Right renal pelvis (tissue), 4 donors: ENCODE measurements around the gene CDH2. TPM values are rescaled to one million over a fixed set of nuclear protein-coding genes. Genes with fewer than 3 reads are reported as not detected.

Experiments used
- DNase-seq, 4 donors: peaks; one replicate each; pipeline ENCODE4 v3.0.0-alpha.2; 2013; ENCODE audit warnings: low read depth in 4 of 4, low spot score in 3 of 4, missing footprints in 1 of 4
- polyA plus RNA-seq, 4 donors: library from polyadenylated mRNA; unstranded; fragments of 120-200 nt; gene quantifications; one replicate each; pipeline ENCODE4 v1.2.1, GENCODE V29; 2013; ENCODE audit not compliant: insufficient read length in 4 of 4

Gene CDH2
- polyA plus RNA-seq, 4 donors = 70.3 to 87.6 (median 81.2) TPM

- DNase-seq = no peak
Observed at GRCh38 chr18:28095631-28096030, 81.3 kb downstream of the CDH2 start.

GRCh38 chr18:28095041-28095440, 81.9 kb downstream of the CDH2 start:
- DNase-seq = no peak

GRCh38 chr18:28091197-28091596, 85.7 kb downstream of the CDH2 start:
- DNase-seq = no peak

- DNase-seq = no peak
Observed at GRCh38 chr18:28088477-28088876, 88.5 kb downstream of the CDH2 start.

GRCh38 chr18:28086670-28087552, 90.0 kb downstream of the CDH2 start:
- DNase-seq = no peak

- no peak for DNase-seq
Observed at GRCh38 chr18:28081516-28081915, 95.4 kb downstream of the CDH2 start.

- DNase-seq = no peak
Observed at GRCh38 chr18:28080876-28081300, 96.0 kb downstream of the CDH2 start.

GRCh38 chr18:28079883-28080282, 97.0 kb downstream of the CDH2 start:
- DNase-seq = no peak

GRCh38 chr18:28078849-28079248, 98.1 kb downstream of the CDH2 start:
- DNase-seq = no peak

- DNase-seq = no peak
Observed at GRCh38 chr18:28078298-28078697, 98.6 kb downstream of the CDH2 start.

- no peak for DNase-seq
Observed at GRCh38 chr18:28075501-28075900, 101.4 kb downstream of the CDH2 start.

- DNase-seq = no peak
Observed at GRCh38 chr18:28074076-28074475, 102.9 kb downstream of the CDH2 start.

- DNase-seq = no peak
Observed at GRCh38 chr18:28073658-28074057, 103.3 kb downstream of the CDH2 start.

- no peak for DNase-seq
Observed at GRCh38 chr18:28071199-28071598, 105.7 kb downstream of the CDH2 start.

GRCh38 chr18:28068207-28068606, 108.7 kb downstream of the CDH2 start:
- DNase-seq = no peak

GRCh38 chr18:28067346-28067745, 109.6 kb downstream of the CDH2 start:
- no peak for DNase-seq

- no peak for DNase-seq
Observed at GRCh38 chr18:28065793-28066186, 111.1 kb downstream of the CDH2 start.

GRCh38 chr18:28065031-28065792, 111.7 kb downstream of the CDH2 start:
- DNase-seq = no peak

GRCh38 chr18:28063926-28064325, 113.0 kb downstream of the CDH2 start:
- DNase-seq = no peak

GRCh38 chr18:28063271-28063761, 113.6 kb downstream of the CDH2 start:
- no peak for DNase-seq

GRCh38 chr18:28062443-28062842, 114.5 kb downstream of the CDH2 start:
- DNase-seq = no peak

- no peak for DNase-seq
Observed at GRCh38 chr18:28059861-28060260, 117.1 kb downstream of the CDH2 start.
